IPS-NIHi7 (cell line): ENCODE data around the gene PTPN4.

Experiments
- DNase-seq: peaks from one replicate; pipeline ENCODE4 v3.0.0; 2012; ENCODE audit warnings: mixed read lengths; ENCODE audit errors: extremely low spot score

Gene PTPN4

DNA sequence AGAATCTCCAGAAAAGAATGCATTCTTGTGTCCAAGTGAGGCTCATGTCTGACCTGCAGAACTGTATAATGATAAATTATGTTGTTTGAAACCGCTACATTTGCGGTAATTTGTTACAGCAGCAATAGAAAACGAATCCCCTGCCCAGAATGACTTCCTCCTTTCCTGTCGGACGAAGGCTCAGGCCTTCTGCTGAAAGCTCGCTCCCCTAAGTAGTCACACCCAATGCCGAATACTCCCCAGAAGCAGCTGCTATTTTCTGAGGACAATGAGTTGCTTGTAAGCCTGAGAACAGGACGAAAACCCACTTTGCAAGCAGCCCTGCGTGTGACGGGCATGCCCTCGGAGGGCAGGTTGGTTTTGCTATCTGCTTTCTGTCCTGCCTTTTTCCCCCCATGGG, 27.7 kb upstream of the PTPN4 start:
- no peak for DNase-seq

DNA sequence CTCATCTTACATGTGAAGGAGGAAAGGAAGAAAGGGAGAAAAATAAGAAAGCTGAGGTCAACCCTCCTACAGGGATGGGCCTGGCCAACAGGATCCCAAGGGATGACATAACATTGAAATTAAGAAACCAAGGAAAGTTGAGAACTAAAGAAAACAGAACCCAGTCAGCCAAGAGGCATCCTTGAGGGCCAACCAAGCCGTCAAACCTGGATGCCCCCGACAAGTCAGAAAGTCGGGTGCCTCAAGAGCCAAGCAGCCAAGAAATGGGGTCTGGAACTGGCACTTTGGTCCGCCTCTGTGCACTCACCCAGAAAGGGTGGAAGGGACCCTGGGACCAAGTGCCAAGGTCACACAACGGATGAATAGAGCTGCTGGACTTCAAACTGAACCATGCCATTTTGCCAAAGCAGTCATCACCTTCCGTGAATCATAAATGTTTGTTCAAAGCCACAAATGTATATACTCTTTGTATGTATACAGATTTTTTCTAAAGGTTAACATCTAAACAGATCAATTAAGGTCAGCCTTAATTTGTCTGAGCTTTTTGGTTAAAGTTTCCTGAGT, 27.0 kb upstream of the PTPN4 start:
- no peak for DNase-seq

DNA sequence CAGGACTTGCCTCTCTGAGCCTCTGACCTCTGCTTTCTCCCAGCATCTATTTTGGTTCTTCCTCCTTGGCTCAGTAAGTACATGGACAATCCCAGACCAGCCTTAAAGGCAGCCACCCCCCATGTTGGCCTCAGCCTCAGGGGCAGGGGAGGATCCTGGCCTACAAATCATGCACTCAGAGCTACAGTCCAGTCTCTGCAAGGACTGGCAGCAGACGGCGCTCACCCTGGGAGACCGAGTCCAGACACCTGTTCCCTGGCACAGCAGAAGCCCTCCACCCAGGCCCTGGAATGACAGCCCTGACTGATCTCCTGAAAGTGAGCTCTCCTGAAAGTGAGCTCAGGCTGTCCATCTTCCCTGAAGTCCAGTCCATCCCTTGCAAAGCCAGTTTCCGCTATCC, 25.7 kb upstream of the PTPN4 start:
- DNase-seq = no peak

DNA sequence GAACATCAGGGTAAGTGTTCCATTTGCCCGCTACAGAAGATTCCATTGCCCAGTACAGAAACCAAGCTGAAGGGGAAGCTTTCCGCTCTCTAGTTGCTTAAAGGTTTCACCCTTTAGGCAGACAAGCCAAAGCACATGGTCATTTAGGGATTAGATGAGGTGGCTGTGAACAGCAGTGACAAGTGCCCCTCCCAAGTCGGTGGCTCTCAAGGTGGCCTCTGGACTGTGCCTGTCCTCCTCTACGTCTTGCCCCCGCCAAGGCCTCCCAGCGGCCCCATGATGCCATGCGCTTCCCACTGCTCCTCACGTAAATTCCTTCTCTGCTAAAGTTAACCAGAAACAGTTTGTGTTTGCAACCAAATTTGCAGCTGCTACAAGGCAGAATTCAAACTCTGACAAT, 24.2 kb upstream of the PTPN4 start:
- DNase-seq = no peak

DNA sequence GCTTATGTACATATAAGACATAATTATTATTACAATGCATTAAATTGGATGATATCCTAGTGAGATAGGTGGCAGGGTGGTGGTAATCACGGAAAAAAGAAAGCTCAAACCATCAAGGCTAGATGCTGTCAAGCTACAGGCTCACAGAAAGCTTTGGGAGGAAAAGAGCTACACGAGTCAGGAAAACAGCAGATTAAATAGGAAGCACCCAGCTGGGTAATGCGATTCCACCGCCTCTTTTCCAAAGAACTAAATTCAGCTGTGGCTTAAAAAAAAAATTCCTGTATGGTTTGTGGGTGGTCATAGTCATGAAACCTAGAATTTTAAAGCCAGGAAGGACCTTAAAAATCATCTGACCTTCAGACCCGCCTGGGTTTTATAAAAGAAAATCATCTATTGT, 23.7 kb upstream of the PTPN4 start:
- DNase-seq = no peak

DNA sequence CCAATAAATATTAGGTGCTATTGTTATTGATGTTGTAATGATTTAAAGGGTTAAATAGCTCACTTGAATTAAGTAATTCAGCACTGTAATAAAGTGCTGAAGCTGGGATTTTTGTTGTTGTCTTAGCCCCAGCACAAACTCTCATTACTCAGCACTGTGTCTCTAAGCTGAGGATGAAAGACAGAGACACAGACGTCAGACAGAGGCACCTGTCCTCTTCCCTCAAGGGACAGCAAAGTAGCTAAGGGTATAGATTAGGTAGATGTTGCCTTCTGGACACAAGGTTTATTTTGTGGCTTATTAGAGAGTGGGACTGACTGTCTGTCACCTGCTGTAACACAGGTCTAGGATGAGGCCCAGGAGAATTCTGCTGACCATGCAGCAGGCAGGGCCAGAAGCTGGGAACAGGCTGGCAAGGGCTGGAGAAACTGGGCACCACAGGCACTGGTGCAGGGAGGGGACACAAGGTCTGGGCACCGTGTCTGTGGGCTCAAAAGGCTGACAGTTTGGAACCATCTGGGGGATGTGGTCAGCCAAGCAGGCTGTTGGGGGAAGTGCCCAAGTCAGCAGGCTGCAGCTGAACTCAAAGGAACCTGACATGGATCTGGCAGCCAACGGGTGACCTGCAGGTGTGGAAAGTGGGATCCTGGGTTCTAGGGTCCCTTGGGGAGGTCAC, 20.0 kb upstream of the PTPN4 start:
- no peak for DNase-seq

DNA sequence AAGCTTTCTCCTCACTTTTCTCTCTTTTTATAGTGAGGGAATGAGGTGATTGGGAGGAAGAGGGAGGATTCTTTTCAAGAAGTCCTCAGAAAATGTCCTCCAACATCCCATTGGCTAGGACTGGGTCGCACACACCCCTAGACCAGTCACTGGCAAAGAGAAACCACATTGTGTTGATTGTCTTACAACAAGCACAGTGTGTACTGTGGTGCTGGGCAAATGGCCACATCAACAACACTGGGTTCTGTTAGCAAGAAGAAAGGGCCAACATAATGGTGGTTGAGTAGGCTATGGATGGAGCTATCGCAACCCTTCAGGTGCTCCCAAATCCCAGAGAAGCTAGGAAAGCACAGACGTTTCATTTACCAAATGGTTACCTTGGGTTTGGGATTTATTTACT, 18.7 kb upstream of the PTPN4 start:
- no peak for DNase-seq

DNA sequence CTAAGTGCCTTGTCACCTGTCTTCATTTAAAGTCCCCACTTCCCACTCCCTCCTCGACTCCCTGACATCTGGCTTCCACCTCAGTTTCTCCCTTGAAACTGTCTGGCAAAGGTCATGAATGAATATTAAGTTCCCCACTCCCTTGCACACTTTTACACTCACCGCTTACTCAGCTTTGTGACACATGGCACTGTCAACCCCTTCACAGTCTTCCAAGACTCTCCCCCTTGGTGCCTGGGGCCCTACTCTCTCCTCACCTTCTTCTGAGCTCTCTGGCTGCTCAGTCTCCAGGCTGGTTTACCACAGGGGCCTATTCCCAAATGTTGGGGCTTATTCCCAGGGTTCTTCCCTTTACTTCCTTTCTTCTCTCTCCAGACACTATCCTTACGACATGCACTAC, 17.9 kb upstream of the PTPN4 start:
- DNase-seq = no peak

DNA sequence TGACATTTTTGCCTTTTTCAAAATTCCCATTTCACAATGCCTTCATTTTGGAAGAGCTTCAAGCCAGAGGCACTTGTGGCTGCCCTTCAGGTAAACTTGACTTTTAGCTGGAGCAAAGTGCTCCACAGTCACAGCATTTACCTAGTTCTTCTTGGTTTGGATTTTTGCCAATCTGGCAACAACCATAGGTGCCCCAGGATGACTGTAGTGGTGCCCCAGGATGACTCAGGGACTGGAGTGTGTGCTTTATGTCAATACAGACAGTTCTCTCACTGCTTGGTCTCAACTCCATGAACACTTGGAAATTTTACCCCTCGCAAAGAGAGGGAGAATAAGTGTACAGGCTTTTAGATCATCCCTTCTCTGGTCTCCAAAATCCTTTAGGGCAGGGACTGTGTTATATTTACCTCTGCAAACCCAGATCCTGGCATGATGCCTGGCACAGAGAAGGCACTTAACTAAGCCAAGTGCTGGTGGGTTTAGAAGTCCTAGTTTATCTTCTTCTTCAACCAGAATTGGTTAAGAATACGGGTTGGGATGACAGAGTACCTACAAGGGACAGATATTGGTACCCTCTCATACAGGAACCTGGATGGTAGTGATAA, 15.3 kb upstream of the PTPN4 start:
- no peak for DNase-seq

DNA sequence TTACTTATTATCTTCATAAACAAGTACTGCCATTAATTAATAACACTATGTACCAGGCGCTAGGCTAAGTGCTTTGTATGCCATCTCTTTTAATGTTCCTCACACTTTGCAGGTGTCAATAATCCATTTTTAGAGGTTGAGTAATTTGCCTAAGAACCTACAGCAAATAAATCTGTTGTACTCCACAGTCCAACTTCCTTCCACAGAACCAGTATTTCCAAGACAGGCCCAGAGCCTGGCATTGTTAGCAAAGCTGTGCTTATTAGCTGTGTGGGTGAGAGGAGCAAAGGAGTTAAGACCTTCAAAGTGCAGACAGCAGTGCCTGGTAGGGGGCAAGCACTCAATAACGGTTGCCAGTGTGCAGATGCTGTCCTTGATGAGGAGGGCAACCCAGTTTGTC, 14.2 kb upstream of the PTPN4 start:
- DNase-seq = no peak

DNA sequence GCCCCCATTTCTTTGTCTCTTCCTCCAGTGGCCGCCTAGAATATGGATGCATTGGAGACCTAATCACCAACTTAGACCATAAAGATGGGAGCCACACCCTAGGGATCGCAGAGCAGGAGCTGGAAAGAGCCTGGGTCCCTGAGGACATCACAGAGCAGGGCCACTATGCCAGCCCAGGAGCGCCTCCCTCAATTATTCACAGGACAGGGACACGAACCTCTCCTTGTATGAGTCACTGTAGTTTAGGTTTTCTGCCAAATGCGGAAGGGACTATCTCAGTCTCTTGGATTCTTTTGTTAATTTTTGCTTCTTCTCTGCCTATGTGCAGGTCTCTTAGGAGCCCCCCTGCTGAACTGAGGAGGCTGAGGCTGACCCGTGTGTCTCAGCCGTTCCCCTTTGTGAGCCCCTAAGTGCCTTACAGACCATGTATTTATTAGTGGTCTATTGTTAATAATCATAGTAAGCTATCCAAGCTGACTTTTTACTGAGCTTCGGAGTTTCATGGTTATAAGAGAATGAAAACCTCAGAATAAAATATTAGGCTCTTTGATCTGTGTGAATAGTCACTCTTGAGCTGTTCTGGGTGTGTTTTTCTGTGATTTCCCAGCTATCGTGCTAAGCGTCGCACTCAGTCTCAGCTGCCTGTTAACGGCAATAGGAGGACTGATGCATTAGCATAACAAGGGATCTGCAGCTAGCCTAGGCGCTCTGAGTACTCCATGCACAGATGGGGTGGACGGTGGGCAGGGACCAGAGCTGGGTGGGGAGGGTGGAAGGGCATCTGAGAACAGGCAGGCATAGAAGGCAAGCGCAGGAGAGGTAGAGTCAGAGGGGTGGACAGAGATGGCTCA, 12.7 kb upstream of the PTPN4 start:
- no peak for DNase-seq

DNA sequence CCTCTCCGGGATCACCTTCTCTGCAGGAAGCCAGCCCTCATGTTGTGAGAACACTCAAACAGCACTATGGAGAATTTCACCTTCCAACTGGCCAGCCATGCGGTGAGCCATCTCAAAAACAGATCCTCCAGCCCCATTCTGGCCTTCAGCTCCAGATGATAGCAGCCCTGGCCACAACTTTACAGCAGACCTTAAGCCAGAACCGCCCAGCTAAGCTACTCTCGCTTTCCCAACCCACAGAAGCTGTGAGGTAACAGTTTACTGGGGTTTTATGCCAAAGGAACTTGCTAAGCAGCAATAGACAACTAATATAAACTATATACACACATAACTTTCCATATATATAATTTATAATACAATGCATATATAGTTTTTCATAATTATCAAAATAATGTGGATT, 11.6 kb upstream of the PTPN4 start:
- DNase-seq = no peak

DNA sequence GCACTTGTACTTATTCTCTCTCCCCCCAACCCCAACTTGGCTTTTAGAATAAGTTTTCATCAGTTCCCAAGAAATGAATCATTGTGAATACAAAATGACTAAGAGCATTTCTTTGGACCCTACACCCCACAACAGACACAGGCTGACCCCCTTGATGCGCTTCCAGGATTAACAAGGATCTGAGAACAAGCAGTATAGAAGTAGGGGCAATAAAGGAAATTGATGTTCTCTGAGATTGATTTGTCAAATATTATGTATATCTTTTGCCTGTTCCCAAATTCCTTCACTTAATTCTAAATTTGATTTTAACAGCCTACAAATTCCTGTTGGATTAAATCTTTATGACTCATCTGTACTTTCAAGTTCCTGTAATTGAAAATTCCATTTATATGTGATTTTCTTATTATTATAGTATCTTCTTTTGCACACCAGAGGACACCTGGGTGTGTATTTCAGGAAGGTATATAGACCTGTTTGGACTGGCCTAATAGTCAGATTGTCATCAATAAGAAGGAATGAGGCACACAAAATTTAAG, 10.2 kb upstream of the PTPN4 start:
- DNase-seq = no peak

DNA sequence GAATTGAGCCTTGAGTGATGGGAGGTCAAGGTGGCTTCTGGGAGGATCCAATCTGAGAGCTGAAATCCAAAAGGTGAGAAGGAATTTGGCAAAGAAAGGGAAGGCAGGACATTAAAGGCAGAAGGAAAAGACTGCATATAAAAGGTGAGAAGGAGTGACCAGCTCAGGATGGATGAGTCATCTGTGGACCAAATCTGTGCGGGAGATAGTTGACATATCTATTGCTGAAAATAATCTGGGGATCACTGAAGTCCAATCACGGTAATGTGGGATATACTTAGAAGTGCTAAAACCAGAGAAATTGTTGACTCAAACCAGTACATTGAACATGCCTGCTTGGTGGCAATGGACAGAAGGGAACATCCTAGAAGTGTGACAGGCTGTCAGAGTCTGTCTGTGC, 8.0 kb upstream of the PTPN4 start:
- no peak for DNase-seq

DNA sequence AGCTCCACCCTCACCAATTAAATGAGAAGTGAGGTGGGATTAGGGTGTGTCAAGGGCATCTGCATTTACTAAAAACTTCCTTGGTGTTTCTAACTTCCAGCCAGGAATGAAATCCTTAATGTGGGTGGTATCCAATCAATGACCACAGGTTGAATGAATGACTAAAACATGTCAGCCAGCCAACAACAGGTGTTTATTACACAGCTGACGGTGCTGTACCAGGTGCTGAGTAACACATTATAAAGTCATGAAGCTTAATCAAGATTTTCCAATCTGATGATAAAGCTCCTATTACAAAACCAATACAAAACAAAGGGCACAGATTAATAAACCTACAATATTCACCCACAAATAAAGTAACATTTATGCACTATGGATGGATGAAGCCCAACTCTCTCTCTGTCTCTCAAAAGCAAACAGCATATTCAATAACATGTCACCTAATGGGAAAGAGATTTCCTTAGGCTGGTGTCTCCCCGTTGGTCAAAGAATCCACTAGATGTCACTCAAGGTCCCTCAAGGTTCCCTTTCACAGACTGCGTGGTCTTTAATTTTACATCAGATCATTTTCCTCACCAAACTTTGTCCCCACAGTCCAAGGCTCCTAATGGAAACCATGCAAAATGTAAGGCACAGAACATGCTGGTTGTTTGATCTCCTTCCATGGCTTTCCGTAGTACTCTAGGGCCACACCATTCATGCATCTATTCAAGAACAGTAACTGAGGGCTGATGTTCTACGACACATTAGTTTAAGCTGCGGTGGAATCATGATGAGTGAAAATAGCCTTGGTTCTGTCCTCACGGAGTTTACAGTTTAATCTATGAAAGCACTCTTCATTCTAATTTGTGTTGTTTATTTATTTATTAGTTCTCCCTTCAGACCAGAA, 6.4 kb upstream of the PTPN4 start:
- peak; percentile 56 for DNase-seq

DNA sequence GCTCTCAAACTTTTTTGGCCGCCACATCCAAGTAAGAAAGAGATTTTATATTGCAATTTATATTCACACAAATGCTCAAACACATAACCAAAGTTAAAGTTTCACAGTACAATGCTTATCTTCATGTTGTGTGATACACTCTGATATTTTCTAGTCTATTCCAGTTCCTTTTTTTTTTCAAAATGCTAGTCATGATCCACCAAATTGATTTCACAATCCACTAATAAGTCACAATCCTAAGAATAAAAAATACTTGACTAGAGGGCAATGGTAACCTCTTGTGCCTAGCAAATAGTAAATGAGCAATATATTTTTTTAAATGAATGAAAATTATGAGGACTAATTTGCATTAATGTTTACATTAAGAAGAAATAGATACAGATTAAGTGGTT, 5.8 kb upstream of the PTPN4 start:
- DNase-seq = no peak

DNA sequence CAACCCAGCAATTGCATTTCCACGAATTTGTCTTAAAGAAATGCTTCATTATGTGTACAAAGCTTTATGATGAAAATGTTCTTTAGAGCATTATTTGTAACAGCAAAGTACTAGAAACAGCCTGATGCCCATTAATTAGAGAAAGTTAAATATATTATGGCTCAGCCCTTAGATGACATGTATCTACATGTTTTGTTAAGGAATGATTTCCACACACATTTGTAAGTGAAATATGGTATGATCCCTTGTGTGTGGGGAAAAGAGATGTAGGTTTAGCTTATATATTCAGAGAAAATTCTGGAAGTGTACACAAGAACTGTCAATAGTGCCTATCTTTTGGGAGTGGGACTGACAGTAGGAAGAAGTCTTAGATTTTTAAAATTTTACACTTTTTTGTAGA, 3.8 kb upstream of the PTPN4 start:
- no peak for DNase-seq

DNA sequence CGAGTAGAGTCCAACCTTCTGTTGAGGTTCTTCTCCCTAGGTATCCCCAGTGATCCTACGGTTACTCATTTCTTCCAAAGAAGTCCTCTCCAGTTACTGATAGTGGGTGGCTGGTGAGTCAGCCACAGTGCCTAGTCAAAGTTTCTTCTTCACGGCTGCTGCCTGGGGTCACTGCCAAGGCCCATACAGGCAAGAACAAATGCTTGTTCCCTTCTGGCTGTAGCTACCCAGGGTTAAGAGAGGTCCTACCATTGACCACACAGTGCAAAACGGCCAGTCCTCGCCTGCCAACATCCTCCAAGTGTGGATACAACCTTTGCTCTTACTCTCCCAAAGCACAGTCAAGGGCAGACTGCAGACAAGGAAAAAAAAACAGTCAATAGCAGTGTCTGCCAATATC, 2.9 kb upstream of the PTPN4 start:
- no peak for DNase-seq

DNA sequence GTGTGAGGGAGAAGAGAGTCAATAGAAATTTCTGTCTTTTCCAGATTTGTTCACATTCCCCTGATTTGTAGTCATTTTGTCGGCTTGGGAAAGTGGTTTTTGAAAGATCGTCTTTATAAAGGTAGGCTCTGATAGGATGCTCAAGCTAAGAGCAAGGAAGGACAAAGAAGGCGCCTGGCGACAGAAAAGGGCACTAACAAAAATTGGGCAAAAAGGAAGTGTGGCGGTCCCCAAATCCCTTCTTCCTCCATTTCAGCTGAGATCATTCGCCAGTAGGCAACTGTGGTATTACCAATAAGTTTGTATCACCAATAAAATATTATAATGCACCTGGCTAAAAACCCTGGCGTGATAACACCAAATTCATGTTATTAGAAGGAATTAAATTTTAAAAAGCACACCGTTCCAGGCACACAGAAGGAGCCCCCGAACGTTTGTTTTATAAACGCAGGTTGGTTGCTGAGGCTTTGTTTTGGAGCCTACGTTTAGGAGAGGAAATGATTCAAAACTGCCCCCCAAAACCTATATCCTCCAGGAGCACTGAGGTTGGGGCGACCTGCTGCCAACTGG, 756 bp upstream of the PTPN4 start:
- DNase-seq = no peak

DNA sequence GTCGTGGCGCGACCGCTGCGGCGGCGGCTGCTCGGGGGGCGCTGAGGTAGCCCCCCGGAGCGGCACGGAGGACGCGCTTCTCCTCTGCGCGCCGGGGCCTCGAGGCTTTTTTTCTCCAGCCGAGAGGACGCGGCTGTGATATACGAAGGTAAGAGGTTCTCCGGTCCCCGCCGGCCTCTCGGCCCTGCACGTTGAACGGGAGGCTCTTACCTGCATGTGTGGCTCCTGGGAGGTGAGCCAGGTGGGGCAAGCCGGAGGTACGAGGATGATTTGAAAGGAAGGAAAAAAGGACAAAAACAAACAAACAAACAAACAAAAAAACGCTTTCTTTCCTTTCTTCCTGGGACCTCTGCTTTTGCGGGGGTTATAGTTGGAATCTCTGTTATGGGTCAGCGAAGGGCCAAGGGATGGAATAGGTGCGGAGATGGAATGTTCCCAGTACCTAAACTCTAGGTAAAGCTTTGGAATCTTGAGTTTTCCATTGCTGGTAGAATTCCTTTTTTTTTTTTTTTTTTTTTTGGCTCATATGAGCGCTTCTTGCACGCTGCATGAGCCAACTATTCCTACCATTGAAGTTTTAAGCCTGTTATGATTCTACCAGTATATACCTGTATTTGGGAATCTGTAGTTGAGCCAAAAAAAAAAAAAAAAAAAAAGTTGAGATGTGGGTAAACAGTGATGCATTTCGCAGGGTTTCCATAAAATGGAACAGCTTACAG, 674 bp downstream of the PTPN4 start:
- no peak for DNase-seq

DNA sequence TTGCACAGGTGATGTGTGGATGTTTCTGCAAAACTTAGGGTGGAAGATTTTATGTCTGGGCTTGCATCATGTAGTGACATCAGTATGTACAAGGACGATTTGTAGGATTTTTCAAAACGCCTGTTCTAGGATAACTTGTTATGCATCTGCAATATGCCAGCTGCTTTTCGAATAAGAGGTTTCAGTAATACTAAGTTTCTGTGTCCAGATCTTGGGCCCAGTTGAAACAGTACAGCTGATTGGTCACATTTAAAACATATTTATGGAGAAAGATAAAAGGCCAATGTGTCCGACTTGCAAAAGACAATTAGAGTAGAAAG, 1.2 kb downstream of the PTPN4 start:
- DNase-seq = no peak
